GM23338 (cell line): ENCODE data around the gene NPC1L1.

ENCODE experiments used
- CREB1 ChIP-seq: fragments of 250-450 bp; sonication (Bioruptor Pico); IDR thresholded peaks from 2 replicates; pipeline ENCODE4 v1.5.0; 2020; ENCODE audit warnings: low read depth, mild to moderate bottlenecking, moderate library complexity
- EZH2 ChIP-seq: fragments of 200-600 bp; sonication (generic); IDR thresholded peaks from one replicate; pipeline ENCODE4 v1.8.0; 2017; ENCODE audit warnings: antibody characterized with exemption, mild to moderate bottlenecking, low read depth; ENCODE audit not compliant: unreplicated experiment
- EZH2phosphoT487 ChIP-seq: fragments of 200-600 bp; sonication (generic); IDR thresholded peaks from one replicate; pipeline ENCODE4 v1.8.1; 2018; ENCODE audit warnings: antibody characterized with exemption; ENCODE audit not compliant: unreplicated experiment
- JUNB ChIP-seq: IDR thresholded peaks from one replicate; pipeline ENCODE4 v1.6.1; 2016; ENCODE audit warnings: antibody characterized with exemption; ENCODE audit not compliant: unreplicated experiment
- NANOG ChIP-seq: IDR thresholded peaks from 2 replicates; pipeline ENCODE4 v1.6.1; 2016; ENCODE audit warnings: antibody characterized with exemption, borderline replicate concordance
- POLR2AphosphoS5 ChIP-seq: IDR thresholded peaks from 2 replicates; pipeline ENCODE4 v1.6.1; 2016; ENCODE audit warnings: antibody characterized with exemption, low read depth
- STAT1 ChIP-seq: IDR thresholded peaks from one replicate; pipeline ENCODE4 v1.6.1; 2016; ENCODE audit warnings: antibody characterized with exemption; ENCODE audit not compliant: unreplicated experiment
- ZNF114 ChIP-seq: fragments of 250-450 bp; sonication (Bioruptor Pico); IDR thresholded peaks from 2 replicates; pipeline ENCODE4 v1.5.0; 2020; ENCODE audit warnings: mild to moderate bottlenecking, moderate library complexity
- ZNF331 ChIP-seq: fragments of 250-450 bp; sonication (Bioruptor Pico); IDR thresholded peaks from 2 replicates; pipeline ENCODE4 v1.5.0; 2020; ENCODE audit warnings: low read depth, mild to moderate bottlenecking, moderate library complexity
- TF ChIP-seq, protein P1 (sequence below), 2 experiments: fragments of 200-600 bp in 1 of 2; sonication (generic) in 1 of 2; conservative IDR thresholded peaks; 2 replicates each; pipeline versions ENCODE4 v1.5.1 to v1.6.1; 2016 to 2017; ENCODE audit warnings: antibody characterized with exemption in 2 of 2, low read depth in 2 of 2, mild to moderate bottlenecking in 2 of 2, moderate library complexity in 1 of 2
- TF ChIP-seq, protein P2 (sequence below): IDR thresholded peaks from one replicate; pipeline ENCODE4 v1.6.1; 2018; ENCODE audit warnings: antibody characterized with exemption; ENCODE audit not compliant: unreplicated experiment
- TF ChIP-seq, protein P3 (sequence below): IDR thresholded peaks from 2 replicates; pipeline ENCODE4 v1.6.1; 2016; ENCODE audit warnings: antibody characterized with exemption
- TF ChIP-seq, protein P4 (sequence below): fragments of 250-450 bp; sonication (Bioruptor Pico); IDR thresholded peaks from 2 replicates; pipeline ENCODE4 v1.5.0; 2020; ENCODE audit warnings: mild to moderate bottlenecking, moderate library complexity

DNA sequence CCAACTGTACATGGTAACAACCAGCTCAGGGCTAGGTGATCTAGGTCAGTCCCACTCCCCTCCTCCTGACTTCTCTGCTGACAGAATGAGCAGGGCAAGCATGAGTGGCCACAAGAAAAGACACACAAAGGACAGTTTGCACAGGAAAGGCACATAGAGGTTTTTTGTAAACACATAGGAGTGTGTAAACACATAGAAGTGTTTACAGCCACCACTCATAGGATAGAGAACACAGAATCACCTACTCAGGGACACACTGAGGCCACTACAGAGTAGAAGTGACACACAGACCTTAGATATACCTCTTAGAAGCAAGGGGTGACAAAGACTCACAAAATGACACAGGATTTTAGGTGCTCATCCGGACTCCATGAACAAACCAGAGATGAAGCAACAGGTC, 69.7 kb downstream of the NPC1L1 start:
- TF ChIP-seq POLR2AphosphoS5 (no peak), EZH2 (no peak), CREB1 (CRISPR knock-in tag) (no peak), ZNF331 (CRISPR knock-in tag) (no peak), STAT1 (no peak), NANOG (no peak), EZH2phosphoT487 (no peak), JUNB (no peak), ZNF114 (no peak)
- TF ChIP-seq, protein P1, sequence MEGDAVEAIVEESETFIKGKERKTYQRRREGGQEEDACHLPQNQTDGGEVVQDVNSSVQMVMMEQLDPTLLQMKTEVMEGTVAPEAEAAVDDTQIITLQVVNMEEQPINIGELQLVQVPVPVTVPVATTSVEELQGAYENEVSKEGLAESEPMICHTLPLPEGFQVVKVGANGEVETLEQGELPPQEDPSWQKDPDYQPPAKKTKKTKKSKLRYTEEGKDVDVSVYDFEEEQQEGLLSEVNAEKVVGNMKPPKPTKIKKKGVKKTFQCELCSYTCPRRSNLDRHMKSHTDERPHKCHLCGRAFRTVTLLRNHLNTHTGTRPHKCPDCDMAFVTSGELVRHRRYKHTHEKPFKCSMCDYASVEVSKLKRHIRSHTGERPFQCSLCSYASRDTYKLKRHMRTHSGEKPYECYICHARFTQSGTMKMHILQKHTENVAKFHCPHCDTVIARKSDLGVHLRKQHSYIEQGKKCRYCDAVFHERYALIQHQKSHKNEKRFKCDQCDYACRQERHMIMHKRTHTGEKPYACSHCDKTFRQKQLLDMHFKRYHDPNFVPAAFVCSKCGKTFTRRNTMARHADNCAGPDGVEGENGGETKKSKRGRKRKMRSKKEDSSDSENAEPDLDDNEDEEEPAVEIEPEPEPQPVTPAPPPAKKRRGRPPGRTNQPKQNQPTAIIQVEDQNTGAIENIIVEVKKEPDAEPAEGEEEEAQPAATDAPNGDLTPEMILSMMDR (conservative IDR thresholded peaks at IDR 0.05; ENCODE audit: low read depth in 2 of 2), result no peak
- TF ChIP-seq, protein P2, sequence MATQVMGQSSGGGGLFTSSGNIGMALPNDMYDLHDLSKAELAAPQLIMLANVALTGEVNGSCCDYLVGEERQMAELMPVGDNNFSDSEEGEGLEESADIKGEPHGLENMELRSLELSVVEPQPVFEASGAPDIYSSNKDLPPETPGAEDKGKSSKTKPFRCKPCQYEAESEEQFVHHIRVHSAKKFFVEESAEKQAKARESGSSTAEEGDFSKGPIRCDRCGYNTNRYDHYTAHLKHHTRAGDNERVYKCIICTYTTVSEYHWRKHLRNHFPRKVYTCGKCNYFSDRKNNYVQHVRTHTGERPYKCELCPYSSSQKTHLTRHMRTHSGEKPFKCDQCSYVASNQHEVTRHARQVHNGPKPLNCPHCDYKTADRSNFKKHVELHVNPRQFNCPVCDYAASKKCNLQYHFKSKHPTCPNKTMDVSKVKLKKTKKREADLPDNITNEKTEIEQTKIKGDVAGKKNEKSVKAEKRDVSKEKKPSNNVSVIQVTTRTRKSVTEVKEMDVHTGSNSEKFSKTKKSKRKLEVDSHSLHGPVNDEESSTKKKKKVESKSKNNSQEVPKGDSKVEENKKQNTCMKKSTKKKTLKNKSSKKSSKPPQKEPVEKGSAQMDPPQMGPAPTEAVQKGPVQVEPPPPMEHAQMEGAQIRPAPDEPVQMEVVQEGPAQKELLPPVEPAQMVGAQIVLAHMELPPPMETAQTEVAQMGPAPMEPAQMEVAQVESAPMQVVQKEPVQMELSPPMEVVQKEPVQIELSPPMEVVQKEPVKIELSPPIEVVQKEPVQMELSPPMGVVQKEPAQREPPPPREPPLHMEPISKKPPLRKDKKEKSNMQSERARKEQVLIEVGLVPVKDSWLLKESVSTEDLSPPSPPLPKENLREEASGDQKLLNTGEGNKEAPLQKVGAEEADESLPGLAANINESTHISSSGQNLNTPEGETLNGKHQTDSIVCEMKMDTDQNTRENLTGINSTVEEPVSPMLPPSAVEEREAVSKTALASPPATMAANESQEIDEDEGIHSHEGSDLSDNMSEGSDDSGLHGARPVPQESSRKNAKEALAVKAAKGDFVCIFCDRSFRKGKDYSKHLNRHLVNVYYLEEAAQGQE, result no peak
- TF ChIP-seq, protein P3, sequence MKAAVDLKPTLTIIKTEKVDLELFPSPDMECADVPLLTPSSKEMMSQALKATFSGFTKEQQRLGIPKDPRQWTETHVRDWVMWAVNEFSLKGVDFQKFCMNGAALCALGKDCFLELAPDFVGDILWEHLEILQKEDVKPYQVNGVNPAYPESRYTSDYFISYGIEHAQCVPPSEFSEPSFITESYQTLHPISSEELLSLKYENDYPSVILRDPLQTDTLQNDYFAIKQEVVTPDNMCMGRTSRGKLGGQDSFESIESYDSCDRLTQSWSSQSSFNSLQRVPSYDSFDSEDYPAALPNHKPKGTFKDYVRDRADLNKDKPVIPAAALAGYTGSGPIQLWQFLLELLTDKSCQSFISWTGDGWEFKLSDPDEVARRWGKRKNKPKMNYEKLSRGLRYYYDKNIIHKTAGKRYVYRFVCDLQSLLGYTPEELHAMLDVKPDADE, result no peak
- TF ChIP-seq, protein P4, sequence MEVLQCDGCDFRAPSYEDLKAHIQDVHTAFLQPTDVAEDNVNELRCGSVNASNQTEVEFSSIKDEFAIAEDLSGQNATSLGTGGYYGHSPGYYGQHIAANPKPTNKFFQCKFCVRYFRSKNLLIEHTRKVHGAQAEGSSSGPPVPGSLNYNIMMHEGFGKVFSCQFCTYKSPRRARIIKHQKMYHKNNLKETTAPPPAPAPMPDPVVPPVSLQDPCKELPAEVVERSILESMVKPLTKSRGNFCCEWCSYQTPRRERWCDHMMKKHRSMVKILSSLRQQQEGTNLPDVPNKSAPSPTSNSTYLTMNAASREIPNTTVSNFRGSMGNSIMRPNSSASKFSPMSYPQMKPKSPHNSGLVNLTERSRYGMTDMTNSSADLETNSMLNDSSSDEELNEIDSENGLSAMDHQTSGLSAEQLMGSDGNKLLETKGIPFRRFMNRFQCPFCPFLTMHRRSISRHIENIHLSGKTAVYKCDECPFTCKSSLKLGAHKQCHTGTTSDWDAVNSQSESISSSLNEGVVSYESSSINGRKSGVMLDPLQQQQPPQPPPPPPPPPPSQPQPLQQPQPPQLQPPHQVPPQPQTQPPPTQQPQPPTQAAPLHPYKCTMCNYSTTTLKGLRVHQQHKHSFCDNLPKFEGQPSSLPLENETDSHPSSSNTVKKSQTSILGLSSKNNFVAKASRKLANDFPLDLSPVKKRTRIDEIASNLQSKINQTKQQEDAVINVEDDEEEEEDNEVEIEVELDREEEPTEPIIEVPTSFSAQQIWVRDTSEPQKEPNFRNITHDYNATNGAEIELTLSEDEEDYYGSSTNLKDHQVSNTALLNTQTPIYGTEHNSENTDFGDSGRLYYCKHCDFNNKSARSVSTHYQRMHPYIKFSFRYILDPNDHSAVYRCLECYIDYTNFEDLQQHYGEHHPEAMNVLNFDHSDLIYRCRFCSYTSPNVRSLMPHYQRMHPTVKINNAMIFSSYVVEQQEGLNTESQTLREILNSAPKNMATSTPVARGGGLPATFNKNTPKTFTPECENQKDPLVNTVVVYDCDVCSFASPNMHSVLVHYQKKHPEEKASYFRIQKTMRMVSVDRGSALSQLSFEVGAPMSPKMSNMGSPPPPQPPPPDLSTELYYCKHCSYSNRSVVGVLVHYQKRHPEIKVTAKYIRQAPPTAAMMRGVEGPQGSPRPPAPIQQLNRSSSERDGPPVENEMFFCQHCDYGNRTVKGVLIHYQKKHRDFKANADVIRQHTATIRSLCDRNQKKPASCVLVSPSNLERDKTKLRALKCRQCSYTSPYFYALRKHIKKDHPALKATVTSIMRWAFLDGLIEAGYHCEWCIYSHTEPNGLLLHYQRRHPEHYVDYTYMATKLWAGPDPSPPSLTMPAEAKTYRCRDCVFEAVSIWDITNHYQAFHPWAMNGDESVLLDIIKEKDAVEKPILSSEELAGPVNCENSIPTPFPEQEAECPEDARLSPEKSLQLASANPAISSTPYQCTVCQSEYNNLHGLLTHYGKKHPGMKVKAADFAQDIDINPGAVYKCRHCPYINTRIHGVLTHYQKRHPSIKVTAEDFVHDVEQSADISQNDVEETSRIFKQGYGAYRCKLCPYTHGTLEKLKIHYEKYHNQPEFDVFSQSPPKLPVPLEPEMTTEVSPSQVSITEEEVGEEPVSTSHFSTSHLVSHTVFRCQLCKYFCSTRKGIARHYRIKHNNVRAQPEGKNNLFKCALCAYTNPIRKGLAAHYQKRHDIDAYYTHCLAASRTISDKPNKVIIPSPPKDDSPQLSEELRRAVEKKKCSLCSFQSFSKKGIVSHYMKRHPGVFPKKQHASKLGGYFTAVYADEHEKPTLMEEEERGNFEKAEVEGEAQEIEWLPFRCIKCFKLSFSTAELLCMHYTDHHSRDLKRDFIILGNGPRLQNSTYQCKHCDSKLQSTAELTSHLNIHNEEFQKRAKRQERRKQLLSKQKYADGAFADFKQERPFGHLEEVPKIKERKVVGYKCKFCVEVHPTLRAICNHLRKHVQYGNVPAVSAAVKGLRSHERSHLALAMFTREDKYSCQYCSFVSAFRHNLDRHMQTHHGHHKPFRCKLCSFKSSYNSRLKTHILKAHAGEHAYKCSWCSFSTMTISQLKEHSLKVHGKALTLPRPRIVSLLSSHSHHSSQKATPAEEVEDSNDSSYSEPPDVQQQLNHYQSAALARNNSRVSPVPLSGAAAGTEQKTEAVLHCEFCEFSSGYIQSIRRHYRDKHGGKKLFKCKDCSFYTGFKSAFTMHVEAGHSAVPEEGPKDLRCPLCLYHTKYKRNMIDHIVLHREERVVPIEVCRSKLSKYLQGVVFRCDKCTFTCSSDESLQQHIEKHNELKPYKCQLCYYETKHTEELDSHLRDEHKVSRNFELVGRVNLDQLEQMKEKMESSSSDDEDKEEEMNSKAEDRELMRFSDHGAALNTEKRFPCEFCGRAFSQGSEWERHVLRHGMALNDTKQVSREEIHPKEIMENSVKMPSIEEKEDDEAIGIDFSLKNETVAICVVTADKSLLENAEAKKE, result no peak
